ENCODE measurements around the gene RSRC1.
A peak's percentile ranks its signal among the peaks of the same experiment; 100 is the strongest.
"Not testable (repeated sequence)": the region's sequence is repeated elsewhere in the genome, so short reads cannot be mapped to it uniquely, and the experiment has no call there.

The RSRC1 gene

DNA sequence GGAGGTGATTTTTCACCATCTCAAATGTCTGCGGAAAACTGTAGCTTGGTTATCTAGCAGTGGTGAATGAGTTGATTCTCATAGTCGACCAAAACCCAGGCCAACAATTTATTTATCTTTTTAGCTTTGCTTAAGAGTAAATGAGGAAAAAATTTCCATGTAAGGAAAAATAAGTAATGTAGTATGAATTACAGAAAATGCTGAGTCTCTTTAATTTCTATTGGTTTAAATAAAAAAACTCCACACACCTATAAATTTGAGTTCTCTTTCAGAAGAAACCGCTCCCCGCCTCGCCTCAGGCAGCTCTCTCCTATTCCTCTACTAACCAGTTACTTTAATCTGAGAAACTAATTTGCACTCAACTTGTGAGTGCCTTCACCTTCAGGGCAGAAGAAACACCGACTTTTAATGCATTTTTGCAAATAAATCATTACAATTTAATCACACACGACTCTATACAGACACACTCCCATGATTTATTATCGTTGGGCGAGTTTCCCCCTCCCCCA is 540 bp upstream of the RSRC1 start:
- Histone ChIP-seq H3K36me3 (ENCODE audit: control insufficient read depth, insufficient read depth, low read length) (no peaks in the 10 kb centered on the region), H2AFZ (peak overlapping the region; percentile 91), H3K9me3 (ENCODE audit: control insufficient read depth, low read length) (no peaks in the 10 kb centered on the region), H3K79me2 (no peaks in the 10 kb centered on the region), H3K9ac (no peak overlapping the region), H3K4me3 (ENCODE audit: low read depth, low read length) (peak overlapping the region; percentile 80), H3K4me2 (ENCODE audit: low read length) (peak overlapping the region; percentile 96), H3K27me3 (ENCODE audit: control insufficient read depth, insufficient read depth, low read length) (peaks cover 8% of the 10 kb centered on the region), H3K27ac (peak overlapping the region; percentile 70), H3K4me1 (no peaks in the 10 kb centered on the region)
- TF ChIP-seq, protein P1, sequence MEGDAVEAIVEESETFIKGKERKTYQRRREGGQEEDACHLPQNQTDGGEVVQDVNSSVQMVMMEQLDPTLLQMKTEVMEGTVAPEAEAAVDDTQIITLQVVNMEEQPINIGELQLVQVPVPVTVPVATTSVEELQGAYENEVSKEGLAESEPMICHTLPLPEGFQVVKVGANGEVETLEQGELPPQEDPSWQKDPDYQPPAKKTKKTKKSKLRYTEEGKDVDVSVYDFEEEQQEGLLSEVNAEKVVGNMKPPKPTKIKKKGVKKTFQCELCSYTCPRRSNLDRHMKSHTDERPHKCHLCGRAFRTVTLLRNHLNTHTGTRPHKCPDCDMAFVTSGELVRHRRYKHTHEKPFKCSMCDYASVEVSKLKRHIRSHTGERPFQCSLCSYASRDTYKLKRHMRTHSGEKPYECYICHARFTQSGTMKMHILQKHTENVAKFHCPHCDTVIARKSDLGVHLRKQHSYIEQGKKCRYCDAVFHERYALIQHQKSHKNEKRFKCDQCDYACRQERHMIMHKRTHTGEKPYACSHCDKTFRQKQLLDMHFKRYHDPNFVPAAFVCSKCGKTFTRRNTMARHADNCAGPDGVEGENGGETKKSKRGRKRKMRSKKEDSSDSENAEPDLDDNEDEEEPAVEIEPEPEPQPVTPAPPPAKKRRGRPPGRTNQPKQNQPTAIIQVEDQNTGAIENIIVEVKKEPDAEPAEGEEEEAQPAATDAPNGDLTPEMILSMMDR (IDR thresholded peaks at IDR 0.05): no peak

DNA sequence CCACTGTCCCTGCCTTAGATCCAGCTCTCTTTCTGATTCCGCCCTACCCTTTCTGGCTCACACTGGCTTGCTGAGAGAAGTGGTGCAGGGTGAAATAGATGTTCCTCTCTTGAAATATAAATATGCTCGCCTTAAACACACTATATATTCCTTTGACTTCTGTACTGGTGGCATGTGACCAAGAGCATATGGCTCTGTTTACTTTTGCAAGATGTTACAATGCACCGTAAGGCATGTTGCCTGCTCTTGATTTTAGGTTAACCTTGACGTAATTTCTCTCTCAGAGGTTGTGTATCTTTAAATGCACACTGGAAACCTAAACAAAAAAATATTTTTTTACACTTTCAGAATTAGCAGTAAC is 749 bp downstream of the RSRC1 start:
- H3K9ac ChIP-seq: no peak overlapping the region
- H3K36me3 ChIP-seq (ENCODE audit: control insufficient read depth, insufficient read depth, low read length): no peaks in the 10 kb centered on the region
- peaks cover 3% of the 10 kb centered on the region for H3K27me3 ChIP-seq (ENCODE audit: control insufficient read depth, insufficient read depth, low read length)
- no peaks in the 10 kb centered on the region for H3K4me1 ChIP-seq
- H3K9me3 ChIP-seq (ENCODE audit: control insufficient read depth, low read length): no peaks in the 10 kb centered on the region
- peak overlapping the region; percentile 80 for H3K4me3 ChIP-seq (ENCODE audit: low read depth, low read length)
- H3K4me2 ChIP-seq (ENCODE audit: low read length): peak overlapping the region; percentile 96
- H3K79me2 ChIP-seq: no peaks in the 10 kb centered on the region
- peak overlapping the region; percentile 91 for H2AFZ ChIP-seq
- H3K27ac ChIP-seq: peak overlapping the region; percentile 70
- TF ChIP-seq, protein P1 (IDR thresholded peaks at IDR 0.05): no peak

DNA sequence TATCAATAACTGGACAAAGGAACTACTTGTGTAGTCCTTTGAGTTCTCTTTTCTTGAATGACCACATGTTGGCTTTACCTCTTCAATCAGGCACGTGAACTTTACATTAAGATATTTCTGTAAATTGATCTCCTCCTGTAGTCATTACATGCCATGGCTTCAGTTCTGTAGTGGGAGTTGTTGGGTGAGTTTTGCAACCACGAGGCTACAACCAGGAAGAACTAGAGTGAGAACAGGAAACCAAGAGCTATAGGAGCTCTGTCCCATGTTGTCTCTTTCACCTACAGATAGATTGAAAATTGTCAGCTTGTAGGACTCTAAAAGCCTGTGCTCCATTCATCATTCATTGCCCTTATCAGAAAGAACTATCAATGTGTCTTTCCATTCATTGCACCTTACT is 2.0 kb downstream of the RSRC1 start:
- Histone ChIP-seq H3K4me1 (no peaks in the 10 kb centered on the region), H3K27me3 (ENCODE audit: control insufficient read depth, insufficient read depth, low read length) (peaks cover 3% of the 10 kb centered on the region), H3K4me2 (ENCODE audit: low read length) (no peak overlapping the region), H3K79me2 (no peaks in the 10 kb centered on the region), H3K36me3 (ENCODE audit: control insufficient read depth, insufficient read depth, low read length) (no peaks in the 10 kb centered on the region), H2AFZ (no peak overlapping the region), H3K4me3 (ENCODE audit: low read depth, low read length) (no peak overlapping the region), H3K27ac (no peak overlapping the region), H3K9ac (no peak overlapping the region), H3K9me3 (ENCODE audit: control insufficient read depth, low read length) (no peaks in the 10 kb centered on the region)
- TF ChIP-seq, protein P1 (IDR thresholded peaks at IDR 0.05): no peak

DNA sequence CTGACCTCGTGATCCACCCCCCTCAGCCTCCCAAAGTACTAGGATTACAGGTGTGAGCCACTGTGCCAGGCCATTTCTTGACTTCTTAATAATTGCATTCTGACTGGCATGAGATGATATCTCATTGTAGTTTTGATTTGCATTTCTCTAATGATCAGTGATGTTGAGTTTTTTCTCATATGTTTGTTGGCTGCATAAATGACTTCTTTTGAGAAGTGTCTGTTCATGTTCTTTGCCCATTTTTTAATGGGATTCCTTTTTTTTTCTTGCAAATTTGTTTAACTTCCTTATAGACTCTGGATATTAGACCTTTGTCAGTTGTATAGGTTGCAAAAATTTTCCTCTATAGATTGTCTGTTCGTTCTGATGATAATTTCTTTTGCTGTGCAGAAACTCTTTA is 3.7 kb downstream of the RSRC1 start:
- not testable (repeated sequence) for H3K9ac ChIP-seq; H3K4me1 ChIP-seq; H3K27ac ChIP-seq; H3K4me3 ChIP-seq (ENCODE audit: low read depth, low read length); H2AFZ ChIP-seq; H3K36me3 ChIP-seq (ENCODE audit: control insufficient read depth, insufficient read depth, low read length); H3K27me3 ChIP-seq (ENCODE audit: control insufficient read depth, insufficient read depth, low read length); H3K79me2 ChIP-seq; H3K4me2 ChIP-seq (ENCODE audit: low read length); H3K9me3 ChIP-seq (ENCODE audit: control insufficient read depth, low read length)

DNA sequence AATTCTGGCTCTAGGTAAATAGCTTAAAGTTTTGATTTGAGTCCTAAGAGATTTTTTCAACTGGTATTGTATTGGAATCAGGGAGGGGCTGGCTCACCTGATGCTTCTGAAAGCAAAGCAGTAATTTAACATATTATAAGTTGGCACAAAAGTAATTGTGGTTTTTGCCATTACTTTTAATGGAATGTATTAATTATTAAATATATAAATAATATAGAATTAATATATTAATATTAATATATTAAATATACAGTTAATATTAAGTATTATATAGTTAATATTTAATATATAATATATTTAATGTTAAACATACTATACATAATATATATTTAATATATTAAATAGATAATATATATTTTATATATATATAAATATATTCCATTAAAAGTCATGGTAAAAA is 10.4 kb downstream of the RSRC1 start:
- Histone ChIP-seq H3K36me3 (ENCODE audit: control insufficient read depth, insufficient read depth, low read length) (no peaks in the 10 kb centered on the region), H3K27me3 (ENCODE audit: control insufficient read depth, insufficient read depth, low read length) (no peaks in the 10 kb centered on the region), H3K27ac (no peak overlapping the region), H2AFZ (no peak overlapping the region), H3K79me2 (no peaks in the 10 kb centered on the region), H3K9ac (no peak overlapping the region), H3K4me1 (no peaks in the 10 kb centered on the region), H3K9me3 (ENCODE audit: control insufficient read depth, low read length) (no peaks in the 10 kb centered on the region), H3K4me2 (ENCODE audit: low read length) (no peak overlapping the region), H3K4me3 (ENCODE audit: low read depth, low read length) (no peak overlapping the region)
- TF ChIP-seq, protein P1 (IDR thresholded peaks at IDR 0.05): no peak

Measured in parathyroid adenoma (tissue), 2 donors.